GM18868 (cell line): Measurements from ENCODE around the gene WDR86.

Source experiments
- ATAC-seq: cut with Tn5 transposase; IDR thresholded peaks from one replicate; pipeline ENCODE4 v1.9.1; 2021; ENCODE audit warnings: mild to moderate bottlenecking, moderate library complexity; ENCODE audit not compliant: unreplicated experiment

The WDR86 gene

GRCh38 chr7:151393031-151393977 lies 16.5 kb downstream of the WDR86 start:
- no peak for ATAC-seq

- ATAC-seq, result no peak
Observed at GRCh38 chr7:151392426-151392825, 17.4 kb downstream of the WDR86 start.

- ATAC-seq, result no peak
Observed at GRCh38 chr7:151392002-151392401, 17.8 kb downstream of the WDR86 start.

GRCh38 chr7:151391358-151391730 lies 18.5 kb downstream of the WDR86 start:
- ATAC-seq, result no peak

- no peak for ATAC-seq
Observed at GRCh38 chr7:151390598-151391357, 19.1 kb downstream of the WDR86 start.

- no peak for ATAC-seq
Observed at GRCh38 chr7:151389768-151390597, 19.9 kb downstream of the WDR86 start.

- ATAC-seq, result no peak
Observed at GRCh38 chr7:151389096-151389767, 20.6 kb downstream of the WDR86 start.

GRCh38 chr7:151388430-151388829 lies 21.4 kb downstream of the WDR86 start:
- no peak for ATAC-seq

- no peak for ATAC-seq
Observed at GRCh38 chr7:151388007-151388297, 21.9 kb downstream of the WDR86 start.

- no peak for ATAC-seq
Observed at GRCh38 chr7:151387161-151388006, 22.5 kb downstream of the WDR86 start.

GRCh38 chr7:151386301-151387160 lies 23.3 kb downstream of the WDR86 start:
- no peak for ATAC-seq

GRCh38 chr7:151385626-151386300 lies 24.1 kb downstream of the WDR86 start:
- no peak for ATAC-seq

- no peak for ATAC-seq
Observed at GRCh38 chr7:151384776-151385625, 24.8 kb downstream of the WDR86 start.

- ATAC-seq, result no peak
Observed at GRCh38 chr7:151384352-151384697, 25.5 kb downstream of the WDR86 start.

GRCh38 chr7:151383638-151384351 lies 26.0 kb downstream of the WDR86 start:
- ATAC-seq, result no peak

- no peak for ATAC-seq
Observed at GRCh38 chr7:151382079-151382885, 27.6 kb downstream of the WDR86 start.
